Endothelial cell (in vitro differentiated cells): ENCODE results near the gene GRK6. TPM values are rescaled to one million over a fixed set of nuclear protein-coding genes. Genes with fewer than 3 reads are reported as not detected.

Experiments used
- DNase-seq: peaks from one replicate; pipeline ENCODE4 v3.0.0; 2021; ENCODE audit warnings: low spot score
- H3K27ac Mint-ChIP-seq: one replicate; pipeline ENCODE4 v1.8.0; 2021; ENCODE audit warnings: mixed read lengths, inconsistent platforms; ENCODE audit not compliant: unreplicated experiment
- H3K27me3 Mint-ChIP-seq: one replicate; pipeline ENCODE4 v1.8.0; 2021; ENCODE audit warnings: mild to moderate bottlenecking, moderate library complexity, mixed read lengths, inconsistent platforms; ENCODE audit not compliant: unreplicated experiment
- H3K36me3 Mint-ChIP-seq: one replicate; pipeline ENCODE4 v1.8.0; 2021; ENCODE audit warnings: mild to moderate bottlenecking, low read depth, mixed read lengths, inconsistent platforms; ENCODE audit not compliant: unreplicated experiment
- H3K4me1 Mint-ChIP-seq: one replicate; pipeline ENCODE4 v1.8.0; 2021; ENCODE audit warnings: mild to moderate bottlenecking, mixed read lengths, inconsistent platforms; ENCODE audit not compliant: unreplicated experiment
- H3K4me3 Mint-ChIP-seq: one replicate; pipeline ENCODE4 v1.8.0; 2021; ENCODE audit warnings: mild to moderate bottlenecking, mixed read lengths, inconsistent platforms; ENCODE audit not compliant: unreplicated experiment
- H3K9me3 Mint-ChIP-seq: one replicate; pipeline ENCODE4 v1.8.0; 2021; ENCODE audit warnings: mixed read lengths, inconsistent platforms; ENCODE audit not compliant: unreplicated experiment
- total RNA-seq: library from RNA; stranded (reverse); fragmentation: NEBNext Ultra II Directional; extraction: Animal tissue kit (Norgen Biotek cat#: 25700); gene quantifications from one replicate; pipeline ENCODE4 v1.2.1, GENCODE V29; 2021; ENCODE audit not compliant: unreplicated experiment
- TF ChIP-seq, protein P1 (sequence below): fragments of 200-600 bp; sonication (generic); IDR thresholded peaks from one replicate; pipeline ENCODE4 v1.5.0; 2021; ENCODE audit warnings: antibody characterized with exemption; ENCODE audit not compliant: unreplicated experiment

GRK6 gene
- total RNA-seq, 1 donor from 2014 or later: 33.1 TPM

DNA sequence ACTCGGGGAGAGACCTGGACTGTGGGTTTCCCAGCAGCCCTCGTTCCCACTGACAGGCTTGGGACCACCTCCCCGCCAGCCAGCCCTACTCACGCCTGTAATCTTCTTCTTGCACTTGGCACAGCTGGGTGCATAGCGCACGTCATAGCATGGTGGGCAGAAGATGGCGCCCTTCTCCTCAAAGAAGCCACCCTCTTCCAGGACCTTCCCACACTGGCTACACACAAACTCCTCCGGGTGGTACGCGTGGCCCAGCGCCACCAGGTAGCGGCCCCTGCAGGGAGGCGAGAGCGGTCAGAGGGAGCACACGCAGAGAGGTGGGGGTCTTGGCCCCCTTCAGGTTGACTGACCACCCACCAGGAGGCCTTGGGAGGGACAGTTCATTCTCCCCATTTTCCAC is 61.5 kb downstream of the GRK6 start:
- Mint-ChIP-seq H3K27ac (no peak overlapping the region), H3K4me3 (no peak overlapping the region), H3K9me3 (no peaks in the 10 kb centered on the region), H3K36me3 (peaks cover 38% of the 10 kb centered on the region), H3K4me1 (peaks cover 24% of the 10 kb centered on the region), H3K27me3 (peaks cover 15% of the 10 kb centered on the region)
- no peak for DNase-seq
- TF ChIP-seq, protein P1, sequence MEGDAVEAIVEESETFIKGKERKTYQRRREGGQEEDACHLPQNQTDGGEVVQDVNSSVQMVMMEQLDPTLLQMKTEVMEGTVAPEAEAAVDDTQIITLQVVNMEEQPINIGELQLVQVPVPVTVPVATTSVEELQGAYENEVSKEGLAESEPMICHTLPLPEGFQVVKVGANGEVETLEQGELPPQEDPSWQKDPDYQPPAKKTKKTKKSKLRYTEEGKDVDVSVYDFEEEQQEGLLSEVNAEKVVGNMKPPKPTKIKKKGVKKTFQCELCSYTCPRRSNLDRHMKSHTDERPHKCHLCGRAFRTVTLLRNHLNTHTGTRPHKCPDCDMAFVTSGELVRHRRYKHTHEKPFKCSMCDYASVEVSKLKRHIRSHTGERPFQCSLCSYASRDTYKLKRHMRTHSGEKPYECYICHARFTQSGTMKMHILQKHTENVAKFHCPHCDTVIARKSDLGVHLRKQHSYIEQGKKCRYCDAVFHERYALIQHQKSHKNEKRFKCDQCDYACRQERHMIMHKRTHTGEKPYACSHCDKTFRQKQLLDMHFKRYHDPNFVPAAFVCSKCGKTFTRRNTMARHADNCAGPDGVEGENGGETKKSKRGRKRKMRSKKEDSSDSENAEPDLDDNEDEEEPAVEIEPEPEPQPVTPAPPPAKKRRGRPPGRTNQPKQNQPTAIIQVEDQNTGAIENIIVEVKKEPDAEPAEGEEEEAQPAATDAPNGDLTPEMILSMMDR: no peak

DNA sequence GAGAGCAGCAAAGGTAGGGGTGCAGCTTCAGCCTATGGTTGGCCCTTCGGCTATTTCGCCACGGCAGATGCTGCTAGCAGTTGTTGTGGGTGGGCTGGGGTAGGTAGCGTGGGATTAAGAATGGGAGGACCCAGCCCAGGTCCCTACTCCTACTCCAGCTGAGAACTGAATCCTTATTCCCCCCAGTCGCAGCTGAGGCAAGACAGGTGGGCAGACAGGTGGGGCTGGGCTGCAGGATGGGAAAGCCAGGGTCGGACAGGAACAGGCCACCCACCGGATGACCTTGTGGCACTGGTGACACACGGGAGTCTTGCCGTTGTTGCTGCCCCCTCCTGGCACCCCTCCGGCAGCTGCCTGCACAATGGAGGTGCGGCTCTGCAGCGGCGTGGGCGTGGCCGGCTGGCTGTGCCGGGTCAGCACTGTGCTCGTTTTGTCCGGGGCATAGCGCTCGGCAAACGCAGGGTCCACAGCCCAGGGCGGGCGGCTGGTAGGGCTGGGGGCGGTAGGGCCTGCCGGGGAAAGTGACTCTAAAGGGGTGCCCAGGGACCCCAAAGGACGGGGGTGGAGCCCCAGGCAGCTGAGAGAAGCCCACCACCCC is 62.7 kb downstream of the GRK6 start:
- no peak overlapping the region for H3K4me3 Mint-ChIP-seq
- TF ChIP-seq, protein P1: no peak
- H3K9me3 Mint-ChIP-seq: no peaks in the 10 kb centered on the region
- peaks cover 30% of the 10 kb centered on the region for H3K4me1 Mint-ChIP-seq
- peaks cover 30% of the 10 kb centered on the region for H3K36me3 Mint-ChIP-seq
- no peak overlapping the region for H3K27ac Mint-ChIP-seq
- DNase-seq: no peak
- H3K27me3 Mint-ChIP-seq: peaks cover 13% of the 10 kb centered on the region

DNA sequence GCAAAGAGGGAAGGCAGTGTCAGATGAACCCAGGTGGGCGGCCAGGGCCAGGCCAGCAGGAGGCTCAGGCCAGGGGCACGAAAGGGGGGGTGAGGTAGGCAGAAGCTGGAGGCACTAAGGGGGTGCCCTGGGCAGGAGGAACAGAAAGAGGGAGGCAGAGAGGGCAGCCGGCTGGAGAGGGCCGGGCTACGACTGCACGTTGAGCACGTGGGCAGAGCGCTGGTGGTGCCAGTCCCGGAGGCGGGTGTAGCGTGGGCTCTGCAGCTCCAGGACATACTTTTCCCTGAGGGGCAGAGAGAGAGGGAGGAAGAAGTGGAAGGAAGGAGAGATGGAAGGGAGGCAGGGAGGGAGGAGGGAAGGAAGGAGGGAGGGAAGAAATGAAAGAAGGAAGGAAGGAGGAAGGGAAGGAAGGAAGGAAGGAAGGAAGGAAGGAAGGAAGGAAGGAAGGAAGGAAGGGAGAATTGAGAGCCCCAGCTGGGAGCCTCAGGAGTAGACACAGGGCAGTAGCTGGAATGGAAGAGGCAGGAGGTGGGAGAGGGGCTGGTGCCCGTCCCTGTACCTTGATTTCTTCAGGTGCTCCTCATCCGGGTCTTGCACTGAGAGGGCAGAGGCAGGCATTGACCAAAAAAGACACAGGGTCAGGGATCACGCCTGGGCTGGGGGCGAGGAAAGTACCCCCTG is 64.0 kb downstream of the GRK6 start:
- no peak for DNase-seq
- no peaks in the 10 kb centered on the region for H3K9me3 Mint-ChIP-seq
- H3K27me3 Mint-ChIP-seq: peaks cover 4% of the 10 kb centered on the region
- peaks cover 27% of the 10 kb centered on the region for H3K4me1 Mint-ChIP-seq
- TF ChIP-seq, protein P1: no peak
- H3K27ac Mint-ChIP-seq: no peak overlapping the region
- H3K36me3 Mint-ChIP-seq: peaks cover 20% of the 10 kb centered on the region
- peak overlapping the region; percentile 38 for H3K4me3 Mint-ChIP-seq

DNA sequence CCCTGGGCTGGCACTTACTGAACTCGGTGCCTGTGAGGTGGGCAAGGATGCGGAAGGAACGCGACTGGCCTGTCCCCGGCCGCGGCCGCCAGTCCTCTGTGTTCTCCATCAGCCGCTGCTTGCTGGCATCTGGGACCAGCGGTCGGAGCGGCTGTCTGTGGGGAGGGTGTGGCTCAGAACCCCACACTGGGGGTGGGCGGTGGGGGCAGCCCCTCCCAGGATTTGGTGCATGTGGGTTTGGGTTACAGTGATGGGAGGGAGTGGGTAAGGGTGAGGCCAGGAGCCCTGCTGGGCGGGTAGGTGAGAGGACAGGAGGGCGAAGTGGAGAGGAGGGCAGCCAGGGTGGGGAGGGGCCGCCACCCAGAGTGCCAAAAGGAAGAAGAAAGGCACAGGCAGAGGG is 64.5 kb downstream of the GRK6 start:
- Mint-ChIP-seq H3K36me3 (peaks cover 20% of the 10 kb centered on the region), H3K4me3 (peak overlapping the region; percentile 73), H3K27me3 (peaks cover 4% of the 10 kb centered on the region), H3K27ac (peak overlapping the region; percentile 57), H3K4me1 (peaks cover 31% of the 10 kb centered on the region), H3K9me3 (no peaks in the 10 kb centered on the region)
- TF ChIP-seq, protein P1: no peak
- DNase-seq: no peak

DNA sequence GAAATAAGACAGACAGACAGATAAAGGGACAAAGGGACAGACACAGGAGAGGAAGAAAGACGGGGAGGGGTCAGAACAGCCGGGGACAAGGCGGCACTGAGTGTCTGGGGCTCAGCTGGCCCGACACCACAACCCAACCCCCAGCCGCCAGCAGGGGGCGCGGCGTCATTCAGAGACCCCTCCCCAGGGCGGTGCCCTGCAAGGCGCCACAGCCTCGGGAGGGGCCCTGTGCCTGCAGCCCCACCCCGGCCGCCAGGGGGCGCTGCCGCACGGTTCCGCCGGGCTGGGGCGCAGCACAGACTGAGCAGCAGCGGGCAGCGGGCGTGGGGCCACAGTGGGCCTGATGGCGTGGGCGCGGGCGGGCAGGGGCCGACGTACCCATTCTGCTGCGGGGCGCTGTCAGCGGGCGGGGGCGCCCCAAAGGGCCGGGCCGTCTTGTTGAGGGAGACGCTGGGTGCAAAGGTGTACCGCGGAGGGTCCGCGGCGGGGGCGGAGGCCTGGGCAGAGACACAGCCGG is 65.0 kb downstream of the GRK6 start:
- Mint-ChIP-seq H3K4me3 (peak overlapping the region; percentile 73), H3K27ac (peak overlapping the region; percentile 57)
- DNase-seq: peak; percentile 97

More for the DNA sequence above, 65.0 kb downstream of the GRK6 start:
- Mint-ChIP-seq H3K27me3 (peaks cover 4% of the 10 kb centered on the region), H3K4me1 (peaks cover 31% of the 10 kb centered on the region), H3K9me3 (no peaks in the 10 kb centered on the region), H3K36me3 (peaks cover 20% of the 10 kb centered on the region)
- TF ChIP-seq, protein P1: peak; percentile 100
